Keratinocyte (primary cell): Measurements from ENCODE around the gene ARCN1. TPM values are rescaled to one million over a fixed set of nuclear protein-coding genes. Genes with fewer than 3 reads are reported as not detected.

ENCODE experiments used
- DNase-seq: peaks from one replicate; pipeline ENCODE4 v3.0.0-alpha.2; 2011; ENCODE audit warnings: low read depth, missing footprints, low spot score
- FAIRE-seq: peaks from 2 replicates; lab custom pipeline; 2011; peaks lifted over from hg19 to GRCh38; lab: Jason Lieb, UNC
- H2AFZ ChIP-seq: 2 replicates; pipeline ENCODE4 v1.6.0; 2012; ENCODE audit warnings: low read length, control low read depth, inconsistent platforms; ENCODE audit not compliant: control insufficient read depth
- H3K27ac ChIP-seq: 2 replicates; pipeline ENCODE4 v1.5.1; 2011; ENCODE audit warnings: low read length; ENCODE audit not compliant: control insufficient read depth, insufficient read depth
- H3K27me3 ChIP-seq: 3 replicates; pipeline ENCODE4 v1.6.0; 2011; ENCODE audit warnings: low read length; ENCODE audit not compliant: control insufficient read depth, insufficient read depth; ENCODE audit errors: extremely low read depth
- H3K36me3 ChIP-seq, 2 experiments: 2 replicates in 1 of 2; 3 replicates in 1 of 2; pipeline ENCODE4 v1.5.1; 2011; ENCODE audit warnings: low read length in 2 of 2, mild to moderate bottlenecking in 1 of 2; ENCODE audit not compliant: control insufficient read depth in 2 of 2, insufficient read depth in 2 of 2; ENCODE audit errors: extremely low read depth in 1 of 2
- H3K4me1 ChIP-seq: 3 replicates; pipeline ENCODE4 v1.5.1; 2011; ENCODE audit warnings: low read length; ENCODE audit not compliant: control insufficient read depth, insufficient read depth; ENCODE audit errors: extremely low read depth
- H3K4me2 ChIP-seq: 3 replicates; pipeline ENCODE4 v1.6.0; 2011; ENCODE audit warnings: low read depth, low read length; ENCODE audit not compliant: control insufficient read depth, insufficient read depth; ENCODE audit errors: extremely low read depth
- H3K4me3 ChIP-seq, 3 experiments: fragments of 200-600 bp in 1 of 3; sonication (generic) in 1 of 3; 2 replicates in 2 of 3; 3 replicates in 1 of 3; pipeline ENCODE4 v1.5.1; 2011 to 2016; ENCODE audit warnings: low read length in 3 of 3, mild to moderate bottlenecking in 3 of 3, control low read depth in 2 of 3, inconsistent platforms in 1 of 3, low read depth in 1 of 3, mixed read lengths in 1 of 3, mixed run types in 1 of 3, moderate library complexity in 1 of 3; ENCODE audit not compliant: control insufficient read depth in 2 of 3, insufficient read depth in 2 of 3; ENCODE audit errors: extremely low read depth in 1 of 3
- H3K79me2 ChIP-seq: 2 replicates; pipeline ENCODE4 v1.6.0; 2012; ENCODE audit warnings: low read length; ENCODE audit not compliant: control insufficient read depth, insufficient read depth
- H3K9ac ChIP-seq: 3 replicates; pipeline ENCODE4 v1.6.0; 2011; ENCODE audit warnings: low read length; ENCODE audit not compliant: control insufficient read depth, insufficient read depth; ENCODE audit errors: extremely low read depth
- H3K9me1 ChIP-seq: 3 replicates; pipeline ENCODE4 v1.6.0; 2011; ENCODE audit warnings: low read length; ENCODE audit not compliant: control insufficient read depth, insufficient read depth; ENCODE audit errors: extremely low read depth
- H3K9me3 ChIP-seq: 2 replicates; pipeline ENCODE4 v1.5.1; 2012; ENCODE audit warnings: low read depth, low read length; ENCODE audit not compliant: control insufficient read depth
- H4K20me1 ChIP-seq: 3 replicates; pipeline ENCODE4 v1.6.0; 2011; ENCODE audit warnings: low read length; ENCODE audit not compliant: control insufficient read depth, insufficient read depth; ENCODE audit errors: extremely low read depth
- EZH2 ChIP-seq: IDR thresholded peaks from one replicate; pipeline ENCODE4 v1.6.1; 2012; ENCODE audit warnings: inconsistent platforms, mild to moderate bottlenecking, low read length, moderate library complexity
- dilution Hi-C: fragments of 300-500 bp; cut with MboI; formaldehyde crosslinking; loops from one replicate; pipeline ENCODE4 v1.7.0; 2020; ENCODE audit warnings: low sequenced_read_pairs; ENCODE audit not compliant: extremely low pct_ligation_motif_present
- polyA plus RNA-seq, 5 experiments: library from polyadenylated mRNA; depleted of rRNA in 3 of 5; stranded (reverse) in 3 of 5; stranded (forward) in 1 of 5; unstranded in 1 of 5; fragments of >200 nt; gene quantifications; 1 replicate in 1 of 5; 2 replicates in 3 of 5; 3 replicates in 1 of 5; pipeline versions ENCODE4 v1.2.1 to v1.2.3, GENCODE V29; 2011 to 2012; ENCODE audit warnings: missing spikeins in 2 of 5, low read depth in 1 of 5, low replicate concordance in 1 of 5
- TF ChIP-seq, protein P1 (sequence below), 3 experiments: IDR thresholded peaks in 1 of 3; conservative IDR thresholded peaks in 1 of 3; optimal IDR thresholded peaks in 1 of 3; 2 replicates in 2 of 3; 3 replicates in 1 of 3; pipeline versions ENCODE3 to v1.5.1; 2011; ENCODE audit warnings: low read length in 3 of 3, mild to moderate bottlenecking in 3 of 3, moderate library complexity in 2 of 3, control low read depth in 1 of 3, inconsistent platforms in 1 of 3; ENCODE audit not compliant: insufficient read depth in 2 of 3; ENCODE audit errors: extremely low read depth in 1 of 3

ARCN1 gene
- polyA plus RNA-seq, 1 donor (not counting 4 experiments of a cell fraction or from before 2014, with no cell fraction given): 150 TPM

DNA sequence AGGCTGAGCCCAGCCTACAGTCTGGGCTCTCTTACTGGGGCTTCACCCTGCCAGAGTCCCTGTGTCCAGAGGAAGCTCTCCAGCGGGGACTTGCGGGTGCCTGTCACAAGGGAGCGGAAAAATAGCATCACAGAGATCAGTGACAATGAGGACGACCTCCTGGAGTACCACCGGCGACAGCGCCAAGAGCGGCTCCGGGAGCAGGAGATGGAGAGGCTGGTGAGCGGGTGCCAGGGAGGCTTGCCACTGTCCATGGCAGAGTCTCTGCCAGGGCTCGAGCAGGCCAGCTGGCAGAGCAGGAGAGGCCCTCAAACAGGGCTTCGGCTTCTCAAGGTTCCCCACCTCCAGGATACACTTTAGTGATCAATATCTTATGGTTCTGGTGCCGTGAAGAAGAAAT lies 56.2 kb downstream of the ARCN1 start:
- H3K79me2 ChIP-seq: peaks cover 2% of the 10 kb centered on the region
- H3K4me1 ChIP-seq: peaks cover 48% of the 10 kb centered on the region
- no peaks in the 10 kb centered on the region for H4K20me1 ChIP-seq
- dilution Hi-C loops: no loop called here
- H3K4me2 ChIP-seq: no peak overlapping the region
- no peaks in the 10 kb centered on the region for H3K27me3 ChIP-seq
- no peak overlapping the region for H3K9ac ChIP-seq
- H3K9me1 ChIP-seq: no peaks in the 10 kb centered on the region
- no peak for DNase-seq
- peaks cover 21 to 45% of the 10 kb centered on the region in 2 experiments for H3K36me3 ChIP-seq
- H3K4me3 ChIP-seq: no peak overlapping the region
- TF ChIP-seq, protein P1, sequence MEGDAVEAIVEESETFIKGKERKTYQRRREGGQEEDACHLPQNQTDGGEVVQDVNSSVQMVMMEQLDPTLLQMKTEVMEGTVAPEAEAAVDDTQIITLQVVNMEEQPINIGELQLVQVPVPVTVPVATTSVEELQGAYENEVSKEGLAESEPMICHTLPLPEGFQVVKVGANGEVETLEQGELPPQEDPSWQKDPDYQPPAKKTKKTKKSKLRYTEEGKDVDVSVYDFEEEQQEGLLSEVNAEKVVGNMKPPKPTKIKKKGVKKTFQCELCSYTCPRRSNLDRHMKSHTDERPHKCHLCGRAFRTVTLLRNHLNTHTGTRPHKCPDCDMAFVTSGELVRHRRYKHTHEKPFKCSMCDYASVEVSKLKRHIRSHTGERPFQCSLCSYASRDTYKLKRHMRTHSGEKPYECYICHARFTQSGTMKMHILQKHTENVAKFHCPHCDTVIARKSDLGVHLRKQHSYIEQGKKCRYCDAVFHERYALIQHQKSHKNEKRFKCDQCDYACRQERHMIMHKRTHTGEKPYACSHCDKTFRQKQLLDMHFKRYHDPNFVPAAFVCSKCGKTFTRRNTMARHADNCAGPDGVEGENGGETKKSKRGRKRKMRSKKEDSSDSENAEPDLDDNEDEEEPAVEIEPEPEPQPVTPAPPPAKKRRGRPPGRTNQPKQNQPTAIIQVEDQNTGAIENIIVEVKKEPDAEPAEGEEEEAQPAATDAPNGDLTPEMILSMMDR (optimal IDR thresholded peaks at IDR 0.05 in 1 of 3, IDR thresholded peaks at IDR 0.05 in 1 of 3, conservative IDR thresholded peaks at IDR 0.05 in 1 of 3; ENCODE audit: extremely low read depth in 1 of 3, insufficient read depth in 2 of 3, low read length in 3 of 3): no peak
- TF ChIP-seq EZH2: no peak
- no peak overlapping the region for H2AFZ ChIP-seq
- no peak overlapping the region for H3K27ac ChIP-seq
- H3K9me3 ChIP-seq: no peaks in the 10 kb centered on the region
- FAIRE-seq: no peak

DNA sequence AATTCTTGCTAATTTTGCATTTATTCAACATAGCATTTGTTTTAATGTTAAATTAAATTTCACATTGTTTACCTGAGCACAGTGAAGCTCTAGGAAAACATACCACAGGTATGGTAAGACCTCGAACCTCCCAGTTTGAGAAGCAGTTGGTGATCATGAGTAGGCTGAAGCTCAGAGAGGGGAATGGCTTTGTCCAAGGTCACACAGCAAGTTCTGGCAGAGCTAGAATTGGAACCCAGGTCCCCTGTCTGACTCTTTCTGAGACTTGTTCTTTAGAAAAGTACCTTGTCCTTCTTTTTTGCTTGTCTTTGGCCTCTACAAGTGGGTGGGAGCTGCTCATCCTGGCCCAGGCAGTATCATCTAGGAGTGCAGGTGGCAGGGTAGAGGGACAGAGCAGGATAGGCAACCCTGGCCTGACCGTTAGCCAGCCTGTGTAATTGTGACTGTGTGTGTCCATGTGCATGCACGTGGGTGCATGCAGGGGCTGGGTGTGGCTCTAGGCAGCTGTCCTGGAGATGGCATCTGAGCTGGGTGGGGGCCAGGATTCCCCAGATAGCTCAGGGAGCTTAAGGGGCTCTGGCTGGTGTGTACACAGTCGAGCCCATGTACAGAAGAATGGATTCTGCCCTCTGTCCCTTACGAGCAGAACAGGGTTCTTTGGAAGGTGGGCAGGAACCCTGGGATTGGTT lies 56.8 kb downstream of the ARCN1 start:
- Histone ChIP-seq H3K27ac (no peak overlapping the region), H4K20me1 (no peaks in the 10 kb centered on the region), H3K9me1 (no peaks in the 10 kb centered on the region), H3K9me3 (no peaks in the 10 kb centered on the region), H3K36me3 (peaks cover 21 to 45% of the 10 kb centered on the region in 2 experiments), H3K4me3 (no peak overlapping the region), H3K27me3 (no peaks in the 10 kb centered on the region), H3K79me2 (no peaks in the 10 kb centered on the region), H3K4me1 (peaks cover 47% of the 10 kb centered on the region), H2AFZ (no peak overlapping the region), H3K4me2 (peak overlapping the region; percentile 42), H3K9ac (no peak overlapping the region)
- FAIRE-seq (peak; percentile 48), DNase-seq (no peak)
- TF ChIP-seq, protein P1 (optimal IDR thresholded peaks at IDR 0.05 in 1 of 3, IDR thresholded peaks at IDR 0.05 in 1 of 3, conservative IDR thresholded peaks at IDR 0.05 in 1 of 3; ENCODE audit: extremely low read depth in 1 of 3, insufficient read depth in 2 of 3, low read length in 3 of 3): no peak
- no peak for TF ChIP-seq EZH2
- dilution Hi-C loops: no loop called here
